Thymus (tissue), 11 donors: ENCODE measurements around the gene NOL4L. TPM values are rescaled to one million over a fixed set of nuclear protein-coding genes. Genes with fewer than 3 reads are reported as not detected.
A peak's percentile ranks its signal among the peaks of the same experiment; 100 is the strongest.
"Not testable (repeated sequence)": the region's sequence is repeated elsewhere in the genome, so short reads cannot be mapped to it uniquely, and the experiment has no call there.

ENCODE experiments used
- DNase-seq, 9 donors: peaks; one replicate each; pipeline ENCODE4 v3.0.0-alpha.2; 2013; ENCODE audit warnings: low spot score in 9 of 9, low read depth in 6 of 9, missing footprints in 1 of 9
- H3K27ac ChIP-seq, 2 donors: one replicate each; pipeline ENCODE4 v1.5.1; 2013; ENCODE audit warnings: control low read depth in 1 of 2, low read depth in 1 of 2, low read length in 1 of 2, mild to moderate bottlenecking in 1 of 2, moderate library complexity in 1 of 2
- H3K27me3 ChIP-seq, 2 donors: one replicate each; pipeline ENCODE4 v1.5.1; 2013; ENCODE audit warnings: low read length in 1 of 2; ENCODE audit not compliant: control insufficient read depth in 2 of 2, insufficient read depth in 1 of 2
- H3K36me3 ChIP-seq, 2 donors: one replicate each; pipeline ENCODE4 v1.5.1; 2013; ENCODE audit warnings: low read length in 1 of 2, mild to moderate bottlenecking in 1 of 2, moderate library complexity in 1 of 2; ENCODE audit not compliant: control insufficient read depth in 2 of 2, insufficient read depth in 2 of 2
- H3K4me1 ChIP-seq, 2 donors: one replicate each; pipeline ENCODE4 v1.5.1; 2013; ENCODE audit warnings: low read length in 2 of 2; ENCODE audit not compliant: control insufficient read depth in 2 of 2, insufficient read depth in 2 of 2
- H3K4me3 ChIP-seq, 2 donors: one replicate each; pipeline ENCODE4 v1.5.1; 2013; ENCODE audit warnings: low read length in 2 of 2, control low read depth in 1 of 2, mild to moderate bottlenecking in 1 of 2
- H3K9me3 ChIP-seq, 2 donors: one replicate each; pipeline ENCODE4 v1.5.1; 2013; ENCODE audit warnings: low read length in 1 of 2, mild to moderate bottlenecking in 1 of 2; ENCODE audit not compliant: control insufficient read depth in 2 of 2, insufficient read depth in 1 of 2
- WGBS: extraction: QIAGEN DNeasy Blood & Tissue Kit; methylation state at CpG from one replicate; pipeline ENCODE4 v1.1.7; 2013; 5-methylcytosine and 5-hydroxymethylcytosine counted together
- polyA plus RNA-seq: library from polyadenylated mRNA; stranded (reverse); fragments of 200-250 nt; gene quantifications from one replicate; pipeline ENCODE4 v1.2.3, GENCODE V29; 2013
- total RNA-seq: library from RNA; stranded (reverse); fragments of 120-200 nt; gene quantifications from one replicate; pipeline ENCODE4 v1.2.4, GENCODE V29; 2013
- donor health status: healthy.

Gene NOL4L
- total and polyA plus RNA-seq, 2 donors, result 12.4 to 14.1 TPM

DNA sequence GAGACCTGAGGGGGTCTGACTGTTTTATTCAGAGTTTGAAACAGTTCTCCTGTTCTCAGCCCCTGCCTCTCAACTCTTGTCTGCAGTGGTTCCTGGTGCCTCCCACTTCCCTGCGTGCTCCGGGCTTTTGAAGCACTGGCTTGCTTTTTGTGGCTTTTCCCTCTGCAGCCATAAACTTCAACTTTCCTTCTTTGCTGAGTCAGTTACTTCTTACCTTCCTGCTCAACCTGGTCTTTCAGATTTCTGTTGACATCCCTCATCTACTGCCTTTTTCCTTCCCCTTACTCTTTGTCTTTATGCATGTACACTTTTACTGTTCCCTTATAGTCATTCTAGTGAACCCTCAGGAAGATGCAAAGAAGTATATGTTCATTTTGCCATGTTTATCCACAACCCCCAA, 169.6 kb downstream of the NOL4L start:
- Histone ChIP-seq H3K36me3 (peaks cover 0 to 7% of the 10 kb centered on the region in 2 donors), H3K4me3 (no peak overlapping the region), H3K4me1 (peaks cover 4 to 10% of the 10 kb centered on the region in 2 donors), H3K27ac (peak overlapping the region in 1 of 2 donors; percentile 8), H3K27me3 (no peaks in the 10 kb centered on the region), H3K9me3 (no peaks in the 10 kb centered on the region)
- peak in 1 of 9 donors; percentile 20 for DNase-seq
- WGBS, result 6% methylated on average over 2 of the region's 2 CpGs

GRCh38 chr20:32411955-32412706, 173.0 kb downstream of the NOL4L start:
- no peaks in the 10 kb centered on the region for H3K9me3 ChIP-seq
- H3K27me3 ChIP-seq, result no peaks in the 10 kb centered on the region
- H3K4me1 ChIP-seq, result peaks cover 4 to 18% of the 10 kb centered on the region in 2 donors
- peak in 1 of 9 donors; percentile 34 for DNase-seq
- 45% methylated on average over 2 of the region's 2 CpGs for WGBS
- H3K36me3 ChIP-seq, result peaks cover 0 to 11% of the 10 kb centered on the region in 2 donors
- no peak overlapping the region for H3K4me3 ChIP-seq
- peak overlapping the region in 1 of 2 donors; percentile 13 for H3K27ac ChIP-seq

- Histone ChIP-seq H3K27ac (peak overlapping the region; percentile 53 to 80), H3K36me3 (peaks cover 0 to 14% of the 10 kb centered on the region in 2 donors), H3K4me1 (peaks cover 0 to 24% of the 10 kb centered on the region in 2 donors)
- WGBS, result 70% methylated on average over 9 of the region's 9 CpGs
- H3K9me3 ChIP-seq, H3K4me3 ChIP-seq, H3K27me3 ChIP-seq: not testable (repeated sequence)
- peak in 8 of 9 donors; percentile 24 to 81 (median 46) for DNase-seq
Measured at GRCh38 chr20:32407131-32407750, 177.9 kb downstream of the NOL4L start.

GRCh38 chr20:32406701-32407100, 178.4 kb downstream of the NOL4L start:
- Histone ChIP-seq H3K9me3 (no peaks in the 10 kb centered on the region), H3K4me3 (no peak overlapping the region), H3K27ac (peak overlapping the region; percentile 53 to 69), H3K27me3 (no peaks in the 10 kb centered on the region), H3K4me1 (peaks cover 0 to 23% of the 10 kb centered on the region in 2 donors), H3K36me3 (peaks cover 0 to 19% of the 10 kb centered on the region in 2 donors)
- 96% methylated on average over 4 of the region's 4 CpGs for WGBS
- DNase-seq, result no peak

GRCh38 chr20:32404017-32404416, 181.1 kb downstream of the NOL4L start:
- H3K9me3 ChIP-seq, result no peaks in the 10 kb centered on the region
- no peak for DNase-seq
- H3K27me3 ChIP-seq, result no peaks in the 10 kb centered on the region
- WGBS, result 91% methylated on average over 2 of the region's 2 CpGs
- peaks cover 0 to 19% of the 10 kb centered on the region in 2 donors for H3K36me3 ChIP-seq
- no peak overlapping the region for H3K27ac ChIP-seq
- H3K4me3 ChIP-seq, result no peak overlapping the region
- H3K4me1 ChIP-seq, result peaks cover 0 to 20% of the 10 kb centered on the region in 2 donors

DNA sequence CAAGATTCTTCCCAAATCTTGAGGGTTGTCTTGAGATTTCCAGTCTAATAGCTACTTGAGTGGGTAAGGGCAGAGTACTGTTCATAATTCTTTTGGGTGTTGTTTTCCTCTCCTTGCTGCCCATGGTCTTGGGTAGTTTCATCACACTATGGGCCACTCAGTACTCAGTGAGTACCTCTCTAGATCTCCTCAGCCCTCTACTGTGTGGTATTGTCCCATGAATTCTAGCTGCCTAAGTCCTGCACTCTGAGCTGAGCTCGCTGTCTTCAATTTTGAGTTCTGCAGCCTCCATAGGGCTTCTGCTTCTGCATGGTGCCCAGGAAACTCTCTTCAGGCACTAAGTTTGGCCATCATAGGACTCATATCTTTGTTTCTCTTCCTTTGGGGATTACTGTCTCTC, 184.7 kb downstream of the NOL4L start:
- WGBS, result 98% methylated on average over 1 of the region's 1 CpG
- Histone ChIP-seq H3K27me3 (no peaks in the 10 kb centered on the region), H3K4me3 (no peak overlapping the region), H3K9me3 (peaks cover 0 to 3% of the 10 kb centered on the region in 2 donors), H3K4me1 (no peaks in the 10 kb centered on the region), H3K36me3 (peaks cover 0 to 15% of the 10 kb centered on the region in 2 donors), H3K27ac (no peak overlapping the region)
- no peak for DNase-seq

- peaks cover 3 to 20% of the 10 kb centered on the region in 2 donors for H3K36me3 ChIP-seq
- 98% methylated on average over 11 of the region's 11 CpGs for WGBS
Measured at GRCh38 chr20:32397567-32398084, 187.5 kb downstream of the NOL4L start.

DNA sequence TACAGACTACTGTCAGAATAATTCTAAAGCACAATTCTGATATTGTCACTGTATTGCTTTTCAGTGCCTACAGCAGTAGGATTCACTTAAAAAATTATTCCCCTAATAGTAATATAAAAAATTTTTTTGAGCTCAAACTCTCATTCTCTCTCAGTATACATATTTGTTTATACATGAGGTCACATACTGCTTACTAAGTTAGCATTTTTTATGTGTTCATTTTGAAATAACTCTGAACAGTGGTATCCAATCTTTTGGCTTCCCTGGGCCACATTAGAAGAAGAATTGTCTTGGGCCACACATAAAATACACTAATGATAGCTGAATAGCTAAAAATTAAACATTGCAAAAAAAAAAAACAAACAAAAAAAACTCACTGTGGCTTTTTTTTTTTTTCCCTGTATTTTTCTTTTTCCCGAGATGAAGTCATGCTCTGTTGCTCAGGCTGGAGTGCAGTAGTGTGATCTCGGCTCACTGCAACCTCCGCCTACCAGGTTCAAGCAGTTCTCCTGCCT, 188.4 kb downstream of the NOL4L start:
- H3K36me3 ChIP-seq, result peaks cover 3 to 20% of the 10 kb centered on the region in 2 donors
- no peak overlapping the region for H3K27ac ChIP-seq
- H3K4me1 ChIP-seq, result no peaks in the 10 kb centered on the region
- H3K4me3 ChIP-seq, result no peak overlapping the region
- H3K9me3 ChIP-seq, result peaks cover 0 to 7% of the 10 kb centered on the region in 2 donors
- 93% methylated on average over 3 of the region's 3 CpGs for WGBS
- no peak for DNase-seq
- no peaks in the 10 kb centered on the region for H3K27me3 ChIP-seq

More at GRCh38 chr20:32397567-32398084, 187.5 kb downstream of the NOL4L start:
- no peak overlapping the region for H3K4me3 ChIP-seq
- peaks cover 0 to 7% of the 10 kb centered on the region in 2 donors for H3K9me3 ChIP-seq
- H3K27me3 ChIP-seq, result no peaks in the 10 kb centered on the region
- no peak overlapping the region for H3K27ac ChIP-seq
- no peak for DNase-seq
- no peaks in the 10 kb centered on the region for H3K4me1 ChIP-seq

- Histone ChIP-seq H3K4me1 (no peaks in the 10 kb centered on the region), H3K27me3 (no peaks in the 10 kb centered on the region), H3K9me3 (peaks cover 0 to 7% of the 10 kb centered on the region in 2 donors), H3K4me3 (no peak overlapping the region), H3K36me3 (peaks cover 6 to 24% of the 10 kb centered on the region in 2 donors), H3K27ac (no peak overlapping the region)
- 84% methylated on average over 3 of the region's 3 CpGs for WGBS
- DNase-seq, result peak in 1 of 9 donors; percentile 17
Measured at GRCh38 chr20:32395066-32395465, 190.1 kb downstream of the NOL4L start.
